Activated T-helper 1 cell treated with anti-CD3 and anti-CD28 coated beads, Interleukin-12 subunit alpha, Interleukin-12 subunit beta, Interleukin-2, Interleukin-4 antibody, amounts not matched to agents 30 ng/mL and 10 ng/mL and 1 ng/mL, durations not matched to agents 14 hours and 24 hours and 36 hours (primary cell): Measurements from ENCODE around the gene SAMMSON. TPM values are rescaled to one million over a fixed set of nuclear protein-coding genes. Genes with fewer than 3 reads are reported as not detected.

ENCODE experiments used
- DNase-seq: peaks from one replicate; pipeline ENCODE4 v3.0.0; 2021; ENCODE audit warnings: low spot score
- H3K27ac Mint-ChIP-seq: one replicate; pipeline ENCODE4 v1.8.0; 2021; ENCODE audit warnings: mild to moderate bottlenecking, mixed read lengths
- H3K27me3 Mint-ChIP-seq: one replicate; pipeline ENCODE4 v1.8.0; 2022; ENCODE audit warnings: mild to moderate bottlenecking, moderate library complexity, mixed read lengths; ENCODE audit not compliant: insufficient read depth
- H3K36me3 Mint-ChIP-seq: one replicate; pipeline ENCODE4 v1.8.0; 2021; ENCODE audit warnings: low read depth, mixed read lengths
- H3K4me1 Mint-ChIP-seq: one replicate; pipeline ENCODE4 v1.8.0; 2021; ENCODE audit warnings: low read depth, mixed read lengths
- H3K4me3 Mint-ChIP-seq: one replicate; pipeline ENCODE4 v1.8.0; 2021; ENCODE audit warnings: mild to moderate bottlenecking, moderate library complexity, mixed read lengths
- H3K9me3 Mint-ChIP-seq: one replicate; pipeline ENCODE4 v1.8.0; 2021; ENCODE audit warnings: mixed read lengths
- intact Hi-C: fragments of 100-400 bp; cut with micrococcal nuclease; formaldehyde crosslinking; loops from one replicate; pipeline ENCODE4 v1.15.1; 2024
- total RNA-seq: library from RNA; stranded (reverse); gene quantifications from 2 replicates; pipeline ENCODE4 v1.2.3, GENCODE V29; 2022

SAMMSON gene
- total RNA-seq, 1 donor from 2014 or later = not detected

DNA sequence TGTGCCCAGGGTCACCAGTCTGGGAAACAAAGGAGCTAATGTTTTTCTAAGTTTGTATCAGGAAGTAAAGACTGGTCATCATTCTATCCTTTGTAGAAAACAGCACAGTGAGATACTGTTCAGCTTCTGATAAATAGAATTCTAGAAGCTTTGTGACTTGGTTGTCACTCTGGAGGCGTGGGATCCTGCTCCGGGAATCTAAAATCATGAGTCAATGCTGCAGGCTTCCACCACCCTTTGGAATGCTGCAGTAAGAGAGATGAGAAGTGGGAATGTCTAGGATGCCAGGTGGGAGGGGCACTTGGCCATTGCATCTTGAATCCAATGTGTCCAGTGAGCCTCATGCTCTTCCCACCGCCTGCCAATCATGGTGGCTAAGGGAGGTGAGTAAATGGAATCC, 40.9 kb downstream of the SAMMSON start:
- intact Hi-C loops = no loop called here

GRCh38 chr3:70042641-70043040, 43.1 kb downstream of the SAMMSON start:
- no peaks in the 10 kb centered on the region for H3K27me3 Mint-ChIP-seq
- intact Hi-C loops = no loop called here
- no peaks in the 10 kb centered on the region for H3K36me3 Mint-ChIP-seq
- H3K9me3 Mint-ChIP-seq = no peaks in the 10 kb centered on the region
- H3K4me1 Mint-ChIP-seq = no peaks in the 10 kb centered on the region
- no peak overlapping the region for H3K4me3 Mint-ChIP-seq
- no peak for DNase-seq
- H3K27ac Mint-ChIP-seq = no peak overlapping the region

More for the DNA sequence above, 40.9 kb downstream of the SAMMSON start:
- Mint-ChIP-seq H3K27ac (no peak overlapping the region), H3K4me1 (no peaks in the 10 kb centered on the region), H3K27me3 (no peaks in the 10 kb centered on the region), H3K9me3 (no peaks in the 10 kb centered on the region), H3K4me3 (no peak overlapping the region), H3K36me3 (no peaks in the 10 kb centered on the region)
- DNase-seq = no peak

- H3K4me3 Mint-ChIP-seq = no peak overlapping the region
- intact Hi-C loops = no loop called here
- no peaks in the 10 kb centered on the region for H3K36me3 Mint-ChIP-seq
- H3K9me3 Mint-ChIP-seq = no peaks in the 10 kb centered on the region
- H3K27ac Mint-ChIP-seq = no peak overlapping the region
- H3K27me3 Mint-ChIP-seq = peaks cover 9% of the 10 kb centered on the region
- H3K4me1 Mint-ChIP-seq = no peaks in the 10 kb centered on the region
- no peak for DNase-seq
Measured at GRCh38 chr3:70049761-70050160, 50.2 kb downstream of the SAMMSON start.

DNA sequence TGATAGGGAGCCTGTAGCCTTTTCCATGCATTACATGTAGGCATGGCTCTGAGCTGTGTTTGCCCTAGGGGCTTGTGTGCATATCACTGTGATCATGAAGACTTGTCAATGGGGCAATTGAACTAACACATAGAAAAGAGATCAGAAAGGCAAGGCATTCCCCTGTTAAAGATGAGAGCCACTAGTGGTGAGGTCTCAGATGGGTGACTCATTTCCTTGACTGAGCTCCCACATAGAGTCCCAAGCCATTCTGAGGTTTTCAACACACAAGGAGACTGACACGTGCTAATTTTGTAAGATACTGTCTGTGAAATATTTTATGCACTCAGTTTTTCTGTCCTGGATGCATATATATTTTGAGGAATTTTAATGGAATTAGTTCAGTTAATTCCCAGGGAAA, 53.8 kb downstream of the SAMMSON start:
- Mint-ChIP-seq H3K27me3 (peaks cover 16% of the 10 kb centered on the region), H3K4me1 (no peaks in the 10 kb centered on the region), H3K4me3 (no peak overlapping the region), H3K36me3 (no peaks in the 10 kb centered on the region), H3K9me3 (no peaks in the 10 kb centered on the region), H3K27ac (no peak overlapping the region)
- intact Hi-C loops = no loop called here
- DNase-seq = no peak

DNA sequence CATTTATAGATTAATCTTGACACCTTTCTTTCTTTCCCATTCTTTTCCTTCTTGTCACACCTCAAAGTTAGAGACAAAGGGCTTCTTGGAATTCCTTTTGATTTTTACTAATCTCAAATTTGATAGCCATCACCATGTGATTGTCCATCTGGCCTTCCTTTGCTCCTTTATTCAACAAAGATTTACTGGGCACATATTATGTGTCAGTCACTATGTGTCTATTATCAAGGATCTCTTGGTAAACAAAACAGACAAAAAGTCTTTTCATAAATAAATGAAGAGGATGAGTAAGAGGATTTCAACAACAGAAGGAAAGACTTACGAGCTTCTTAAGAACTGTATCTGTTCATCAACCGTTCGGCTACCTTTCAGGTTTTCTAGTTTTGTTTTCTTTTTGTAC, 56.5 kb downstream of the SAMMSON start:
- Mint-ChIP-seq H3K4me1 (no peaks in the 10 kb centered on the region), H3K9me3 (no peaks in the 10 kb centered on the region), H3K4me3 (no peak overlapping the region), H3K27me3 (peaks cover 11% of the 10 kb centered on the region), H3K27ac (no peak overlapping the region), H3K36me3 (no peaks in the 10 kb centered on the region)
- intact Hi-C loops = no loop called here
- no peak for DNase-seq

DNA sequence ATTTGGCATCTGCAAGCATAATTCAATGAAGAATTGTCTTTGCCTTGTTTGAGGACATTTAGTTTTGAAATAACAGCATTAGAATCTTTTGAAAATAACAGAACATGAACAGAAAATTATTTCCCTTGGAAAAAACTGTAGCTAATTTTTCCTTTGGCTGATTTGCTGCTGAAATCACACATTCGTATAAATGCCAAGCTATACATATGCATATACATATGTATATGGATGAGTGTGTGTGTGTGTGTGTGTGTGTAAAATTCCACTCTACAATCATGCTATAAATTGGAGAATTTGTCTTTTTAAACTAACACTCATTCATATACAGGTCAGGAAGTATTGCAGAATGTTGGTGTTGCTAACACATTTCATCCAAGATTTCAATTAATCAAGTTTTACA, 57.9 kb downstream of the SAMMSON start:
- intact Hi-C loops = no loop called here
- Mint-ChIP-seq H3K4me1 (no peaks in the 10 kb centered on the region), H3K9me3 (no peaks in the 10 kb centered on the region), H3K27me3 (peaks cover 10% of the 10 kb centered on the region), H3K36me3 (no peaks in the 10 kb centered on the region), H3K4me3 (no peak overlapping the region), H3K27ac (no peak overlapping the region)
- DNase-seq = no peak

DNA sequence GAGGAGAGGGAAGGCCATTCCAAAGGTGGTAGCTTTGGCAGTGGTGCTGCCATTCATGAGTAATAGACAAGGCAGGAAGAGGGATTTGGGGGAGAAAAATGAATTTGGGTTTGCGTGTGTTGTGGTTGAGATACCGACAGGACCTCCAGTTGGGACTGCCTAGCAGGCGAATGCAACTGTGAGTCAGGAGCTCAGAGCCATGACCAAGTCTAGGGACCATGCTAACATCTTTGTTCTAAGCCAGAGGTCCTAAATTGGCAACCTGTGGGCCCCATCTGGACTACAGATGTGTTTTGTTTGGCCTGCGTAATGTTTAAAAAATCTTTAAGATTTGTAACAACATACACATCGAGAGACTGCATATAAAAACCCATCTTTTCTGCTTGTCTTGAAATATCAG, 61.6 kb downstream of the SAMMSON start:
- H3K9me3 Mint-ChIP-seq = no peaks in the 10 kb centered on the region
- no peaks in the 10 kb centered on the region for H3K27me3 Mint-ChIP-seq
- no peak for DNase-seq
- no peak overlapping the region for H3K4me3 Mint-ChIP-seq
- no peaks in the 10 kb centered on the region for H3K4me1 Mint-ChIP-seq
- intact Hi-C loops = no loop called here
- no peak overlapping the region for H3K27ac Mint-ChIP-seq
- no peaks in the 10 kb centered on the region for H3K36me3 Mint-ChIP-seq

DNA sequence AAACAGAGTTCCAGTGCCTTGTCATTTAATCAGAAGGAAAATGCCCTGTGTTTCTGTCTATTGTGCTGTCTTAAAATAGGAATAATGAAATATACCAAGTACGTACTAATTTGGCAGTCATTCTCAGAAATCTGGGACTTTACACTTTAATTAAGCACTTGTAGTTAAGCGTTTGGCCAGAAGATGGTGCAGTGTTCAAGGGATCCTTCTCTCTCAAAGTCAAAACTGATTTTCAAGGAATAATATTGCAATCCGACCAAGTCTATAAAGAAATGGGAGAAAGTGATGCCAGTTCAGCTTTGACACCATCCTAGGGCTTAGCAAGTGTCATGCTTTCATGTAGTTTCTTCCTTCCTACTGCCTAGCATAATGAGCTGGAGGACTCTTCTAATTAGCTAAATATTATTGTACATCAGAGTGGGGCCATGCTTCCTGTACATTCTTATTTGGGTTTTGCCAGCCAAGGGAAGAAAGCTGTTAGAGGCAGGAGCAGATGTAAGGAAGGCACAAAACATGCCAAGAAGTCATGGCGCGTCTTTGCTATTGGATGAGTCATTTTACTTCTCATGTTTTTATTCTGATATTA, 64.8 kb downstream of the SAMMSON start:
- H3K36me3 Mint-ChIP-seq = no peaks in the 10 kb centered on the region
- H3K4me1 Mint-ChIP-seq = no peaks in the 10 kb centered on the region
- no peaks in the 10 kb centered on the region for H3K27me3 Mint-ChIP-seq
- intact Hi-C loops = loop anchor here (1.0 kb wide), 1 partner anchor 295 kb away; no protein-coding TSS in a partner anchor
- no peak for DNase-seq
- H3K27ac Mint-ChIP-seq = no peak overlapping the region
- no peaks in the 10 kb centered on the region for H3K9me3 Mint-ChIP-seq
- no peak overlapping the region for H3K4me3 Mint-ChIP-seq

DNA sequence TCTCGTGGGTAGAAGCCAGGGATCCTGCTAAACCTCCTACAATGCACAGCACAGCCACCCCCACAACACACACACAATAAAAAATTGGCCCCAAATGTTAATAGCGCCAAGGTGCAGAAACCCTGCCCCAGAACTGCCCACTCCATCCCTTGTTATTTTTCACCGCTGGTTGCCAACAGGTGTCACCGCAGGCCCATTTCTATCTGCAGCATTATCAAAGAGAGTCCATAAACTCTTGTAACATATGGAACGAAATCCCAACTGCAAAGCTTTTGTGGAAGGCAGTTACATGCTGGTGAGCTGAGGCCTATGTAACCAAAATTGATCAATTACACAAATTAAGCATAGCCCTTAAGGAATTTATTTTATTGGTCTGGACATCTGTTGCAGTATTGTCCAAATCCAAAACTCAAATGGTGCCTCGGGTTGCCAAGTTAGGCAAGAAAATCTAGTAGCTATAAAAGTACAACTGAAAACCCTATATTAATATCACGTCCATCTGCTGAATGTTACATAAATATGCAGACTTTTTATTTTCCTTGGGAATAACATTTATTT, 66.2 kb downstream of the SAMMSON start:
- Mint-ChIP-seq H3K36me3 (no peaks in the 10 kb centered on the region), H3K27me3 (no peaks in the 10 kb centered on the region), H3K27ac (no peak overlapping the region), H3K4me3 (no peak overlapping the region), H3K9me3 (no peaks in the 10 kb centered on the region), H3K4me1 (no peaks in the 10 kb centered on the region)
- intact Hi-C loops = no loop called here
- DNase-seq = no peak

DNA sequence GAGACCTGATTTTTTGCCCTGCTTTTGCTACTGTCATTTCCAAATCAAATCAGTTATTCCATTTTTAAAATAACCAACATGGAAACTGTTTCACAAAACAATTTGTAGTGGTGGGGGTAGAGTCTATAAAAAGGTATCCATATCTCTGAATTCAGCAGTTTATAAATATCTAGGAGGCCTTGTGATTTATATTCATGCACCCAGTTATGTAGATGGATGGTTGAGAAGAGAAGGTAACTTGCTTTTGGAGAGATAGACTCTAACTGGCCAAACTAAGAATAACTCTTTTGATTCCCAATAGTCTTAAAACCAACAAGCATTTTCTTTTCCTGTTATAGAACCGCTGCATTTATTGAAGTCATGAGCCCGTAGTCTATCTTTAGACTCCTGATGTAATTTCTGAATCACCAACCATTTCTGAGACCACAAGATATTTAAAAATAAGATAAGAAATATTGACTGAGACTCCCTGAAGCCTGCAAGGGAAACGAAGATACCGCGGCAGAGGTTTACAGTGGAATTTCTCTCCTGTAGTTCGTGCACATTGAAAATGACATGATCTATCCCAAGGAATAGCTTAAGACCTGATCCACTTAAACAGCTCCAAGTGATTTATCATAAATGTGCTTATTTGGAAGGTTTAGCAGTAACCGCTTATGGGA, 68.5 kb downstream of the SAMMSON start:
- H3K9me3 Mint-ChIP-seq = no peaks in the 10 kb centered on the region
- H3K27ac Mint-ChIP-seq = no peak overlapping the region
- peaks cover 5% of the 10 kb centered on the region for H3K27me3 Mint-ChIP-seq
- H3K4me1 Mint-ChIP-seq = no peaks in the 10 kb centered on the region
- H3K36me3 Mint-ChIP-seq = no peaks in the 10 kb centered on the region
- DNase-seq = no peak
- no peak overlapping the region for H3K4me3 Mint-ChIP-seq
- intact Hi-C loops = no loop called here

DNA sequence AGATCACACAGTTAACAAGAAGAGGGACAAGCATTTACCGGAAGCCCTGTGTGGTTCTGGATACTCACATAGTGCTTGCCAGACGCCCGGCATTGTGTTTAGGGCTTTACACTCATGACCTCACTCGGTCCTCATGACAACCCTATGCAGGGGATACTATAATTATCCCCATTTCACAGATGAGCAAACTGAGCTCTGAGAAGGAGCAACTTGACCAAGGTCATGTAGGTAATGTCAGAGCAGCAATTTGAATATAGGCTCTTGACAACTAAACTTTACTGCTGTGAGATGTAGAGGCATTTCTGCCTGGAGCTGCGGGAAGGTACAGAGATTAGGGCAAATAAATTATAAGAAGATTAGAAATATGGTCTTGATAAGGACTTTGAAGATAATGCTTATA, 70.0 kb downstream of the SAMMSON start:
- no peak for DNase-seq
- Mint-ChIP-seq H3K4me3 (no peak overlapping the region), H3K36me3 (no peaks in the 10 kb centered on the region), H3K27me3 (peaks cover 9% of the 10 kb centered on the region), H3K27ac (no peak overlapping the region), H3K4me1 (no peaks in the 10 kb centered on the region), H3K9me3 (no peaks in the 10 kb centered on the region)
- intact Hi-C loops = no loop called here

GRCh38 chr3:70071138-70071537, 71.6 kb downstream of the SAMMSON start:
- no peaks in the 10 kb centered on the region for H3K9me3 Mint-ChIP-seq
- intact Hi-C loops = no loop called here
- no peak overlapping the region for H3K4me3 Mint-ChIP-seq
- H3K27ac Mint-ChIP-seq = no peak overlapping the region
- no peaks in the 10 kb centered on the region for H3K36me3 Mint-ChIP-seq
- H3K27me3 Mint-ChIP-seq = peaks cover 12% of the 10 kb centered on the region
- no peaks in the 10 kb centered on the region for H3K4me1 Mint-ChIP-seq
- no peak for DNase-seq

- DNase-seq = no peak
Measured at GRCh38 chr3:70072180-70072579, 72.6 kb downstream of the SAMMSON start.

More at GRCh38 chr3:70072180-70072579, 72.6 kb downstream of the SAMMSON start:
- Mint-ChIP-seq H3K9me3 (no peaks in the 10 kb centered on the region), H3K27me3 (peaks cover 12% of the 10 kb centered on the region), H3K36me3 (no peaks in the 10 kb centered on the region), H3K4me3 (no peak overlapping the region), H3K27ac (no peak overlapping the region), H3K4me1 (no peaks in the 10 kb centered on the region)
- intact Hi-C loops = no loop called here
